HepG2 (cell line): ENCODE measurements around the gene SHPK. TPM values are rescaled to one million over a fixed set of nuclear protein-coding genes. Genes with fewer than 3 reads are reported as not detected.

ENCODE experiments used
- CREB1 ChIP-seq, 2 experiments: fragments of 450-650 bp in 1 of 2; IDR thresholded peaks; 2 replicates each; pipeline ENCODE4 v1.6.1; 2016 to 2017; ENCODE audit warnings: control low read depth in 1 of 2, mild to moderate bottlenecking in 1 of 2, missing compliant biosample characterization in 1 of 2, missing genetic modification characterization in 1 of 2
- KDM3A ChIP-seq: IDR thresholded peaks from 2 replicates; pipeline ENCODE4 v1.6.1; 2018; ENCODE audit warnings: low read depth, missing compliant biosample characterization
- MEF2D ChIP-seq: sonication (generic); formaldehyde crosslinking; IDR thresholded peaks from 2 replicates; pipeline ENCODE4 v1.5.1; 2020; ENCODE audit warnings: mild to moderate bottlenecking, missing genetic modification reagents
- TARDBP ChIP-seq: sonication (generic); formaldehyde crosslinking; IDR thresholded peaks from 2 replicates; pipeline ENCODE4 v1.8.0; 2022; ENCODE audit warnings: mild to moderate bottlenecking, missing genetic modification reagents
- ZNF569 ChIP-seq: sonication (generic); formaldehyde crosslinking; IDR thresholded peaks from 2 replicates; pipeline ENCODE4 v1.5.0; 2020; ENCODE audit warnings: mild to moderate bottlenecking, missing genetic modification reagents, moderate library complexity, borderline replicate concordance
- ZNF709 ChIP-seq: sonication (generic); formaldehyde crosslinking; IDR thresholded peaks from 2 replicates; pipeline ENCODE4 v1.5.0; 2020; ENCODE audit warnings: mild to moderate bottlenecking, missing genetic modification reagents
- polyA plus RNA-seq, 8 experiments: library from polyadenylated mRNA; depleted of rRNA in 3 of 8; stranded (reverse) in 7 of 8; unstranded in 1 of 8; fragments of >200 nt; fragmentation: Illumina TruSeq in 4 of 8; extraction: Trizol in 4 of 8; gene quantifications; 2 replicates each; pipeline versions ENCODE4 v1.2.1 to v1.2.3, GENCODE V29; 2011 to 2016; ENCODE audit warnings: low read depth in 4 of 8, missing spikeins in 1 of 8, mixed read lengths in 1 of 8; ENCODE audit not compliant: insufficient read depth in 1 of 8
- total RNA-seq, 5 experiments: library from RNA; depleted of rRNA; stranded (reverse); fragments of >200 nt; fragmentation: Illumina TruSeq; extraction: Trizol; gene quantifications; 2 replicates each; pipeline ENCODE4 v1.2.3, GENCODE V29; 2016; ENCODE audit warnings: low read depth in 1 of 5
- TF ChIP-seq, protein P1 (sequence below): sonication (generic); formaldehyde crosslinking; IDR thresholded peaks from 2 replicates; pipeline ENCODE4 v1.5.0; 2020; ENCODE audit warnings: missing genetic modification reagents
- TF ChIP-seq, protein P2 (sequence below): sonication (generic); formaldehyde crosslinking; IDR thresholded peaks from 2 replicates; pipeline ENCODE4 v1.5.0; 2020; ENCODE audit warnings: mild to moderate bottlenecking, missing genetic modification reagents
- TF ChIP-seq, protein P3 (sequence below): sonication (generic); formaldehyde crosslinking; IDR thresholded peaks from 2 replicates; pipeline ENCODE4 v1.4.0; 2020; ENCODE audit warnings: missing genetic modification reagents
- TF ChIP-seq, protein P4 (sequence below): sonication (generic); formaldehyde crosslinking; IDR thresholded peaks from 2 replicates; pipeline ENCODE4 v1.4.0; 2020; ENCODE audit warnings: missing genetic modification reagents

SHPK gene
- total and polyA plus RNA-seq, 2 of the 13 experiments (the other 11 are each of a cell fraction or from before 2014, with no cell fraction given), result 16.2 to 30.9 TPM

DNA sequence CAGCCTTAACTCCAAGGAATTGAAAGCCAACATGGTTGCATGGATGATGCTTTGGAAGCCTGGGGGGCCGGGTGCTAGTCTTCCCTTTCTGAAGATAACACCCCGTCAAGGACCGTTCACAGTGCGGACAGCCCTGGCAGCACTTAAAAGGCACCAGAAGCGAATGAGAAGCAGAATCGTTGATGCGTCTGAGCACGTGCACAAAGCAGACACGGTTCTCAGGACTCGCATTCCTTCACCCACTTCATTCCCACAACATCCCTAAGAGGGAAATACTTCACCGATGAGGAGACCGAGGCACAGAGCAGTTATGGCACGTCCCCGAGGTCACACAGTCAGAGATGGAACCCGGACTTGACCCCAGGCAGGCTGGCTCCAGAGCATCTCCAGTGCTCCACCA is 41.1 kb downstream of the SHPK start (continued):
- TF ChIP-seq MEF2D (CRISPR knock-in tag) (no peak), TARDBP (CRISPR knock-in tag) (no peak), KDM3A (CRISPR knock-in tag) (no peak), ZNF709 (CRISPR knock-in tag) (no peak), CREB1 (IDR thresholded peaks at IDR 0.05) (no peak), CREB1 (CRISPR knock-in tag; IDR thresholded peaks at IDR 0.05) (no peak), ZNF569 (no peak)
- TF ChIP-seq, protein P1, sequence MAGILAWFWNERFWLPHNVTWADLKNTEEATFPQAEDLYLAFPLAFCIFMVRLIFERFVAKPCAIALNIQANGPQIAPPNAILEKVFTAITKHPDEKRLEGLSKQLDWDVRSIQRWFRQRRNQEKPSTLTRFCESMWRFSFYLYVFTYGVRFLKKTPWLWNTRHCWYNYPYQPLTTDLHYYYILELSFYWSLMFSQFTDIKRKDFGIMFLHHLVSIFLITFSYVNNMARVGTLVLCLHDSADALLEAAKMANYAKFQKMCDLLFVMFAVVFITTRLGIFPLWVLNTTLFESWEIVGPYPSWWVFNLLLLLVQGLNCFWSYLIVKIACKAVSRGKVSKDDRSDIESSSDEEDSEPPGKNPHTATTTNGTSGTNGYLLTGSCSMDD (CRISPR knock-in tag), result no peak
- TF ChIP-seq, protein P2, sequence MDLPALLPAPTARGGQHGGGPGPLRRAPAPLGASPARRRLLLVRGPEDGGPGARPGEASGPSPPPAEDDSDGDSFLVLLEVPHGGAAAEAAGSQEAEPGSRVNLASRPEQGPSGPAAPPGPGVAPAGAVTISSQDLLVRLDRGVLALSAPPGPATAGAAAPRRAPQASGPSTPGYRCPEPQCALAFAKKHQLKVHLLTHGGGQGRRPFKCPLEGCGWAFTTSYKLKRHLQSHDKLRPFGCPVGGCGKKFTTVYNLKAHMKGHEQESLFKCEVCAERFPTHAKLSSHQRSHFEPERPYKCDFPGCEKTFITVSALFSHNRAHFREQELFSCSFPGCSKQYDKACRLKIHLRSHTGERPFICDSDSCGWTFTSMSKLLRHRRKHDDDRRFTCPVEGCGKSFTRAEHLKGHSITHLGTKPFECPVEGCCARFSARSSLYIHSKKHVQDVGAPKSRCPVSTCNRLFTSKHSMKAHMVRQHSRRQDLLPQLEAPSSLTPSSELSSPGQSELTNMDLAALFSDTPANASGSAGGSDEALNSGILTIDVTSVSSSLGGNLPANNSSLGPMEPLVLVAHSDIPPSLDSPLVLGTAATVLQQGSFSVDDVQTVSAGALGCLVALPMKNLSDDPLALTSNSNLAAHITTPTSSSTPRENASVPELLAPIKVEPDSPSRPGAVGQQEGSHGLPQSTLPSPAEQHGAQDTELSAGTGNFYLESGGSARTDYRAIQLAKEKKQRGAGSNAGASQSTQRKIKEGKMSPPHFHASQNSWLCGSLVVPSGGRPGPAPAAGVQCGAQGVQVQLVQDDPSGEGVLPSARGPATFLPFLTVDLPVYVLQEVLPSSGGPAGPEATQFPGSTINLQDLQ (CRISPR knock-in tag), result no peak
- TF ChIP-seq, protein P3, sequence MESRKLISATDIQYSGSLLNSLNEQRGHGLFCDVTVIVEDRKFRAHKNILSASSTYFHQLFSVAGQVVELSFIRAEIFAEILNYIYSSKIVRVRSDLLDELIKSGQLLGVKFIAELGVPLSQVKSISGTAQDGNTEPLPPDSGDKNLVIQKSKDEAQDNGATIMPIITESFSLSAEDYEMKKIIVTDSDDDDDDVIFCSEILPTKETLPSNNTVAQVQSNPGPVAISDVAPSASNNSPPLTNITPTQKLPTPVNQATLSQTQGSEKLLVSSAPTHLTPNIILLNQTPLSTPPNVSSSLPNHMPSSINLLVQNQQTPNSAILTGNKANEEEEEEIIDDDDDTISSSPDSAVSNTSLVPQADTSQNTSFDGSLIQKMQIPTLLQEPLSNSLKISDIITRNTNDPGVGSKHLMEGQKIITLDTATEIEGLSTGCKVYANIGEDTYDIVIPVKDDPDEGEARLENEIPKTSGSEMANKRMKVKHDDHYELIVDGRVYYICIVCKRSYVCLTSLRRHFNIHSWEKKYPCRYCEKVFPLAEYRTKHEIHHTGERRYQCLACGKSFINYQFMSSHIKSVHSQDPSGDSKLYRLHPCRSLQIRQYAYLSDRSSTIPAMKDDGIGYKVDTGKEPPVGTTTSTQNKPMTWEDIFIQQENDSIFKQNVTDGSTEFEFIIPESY (CRISPR knock-in tag), result no peak
- TF ChIP-seq, protein P4, sequence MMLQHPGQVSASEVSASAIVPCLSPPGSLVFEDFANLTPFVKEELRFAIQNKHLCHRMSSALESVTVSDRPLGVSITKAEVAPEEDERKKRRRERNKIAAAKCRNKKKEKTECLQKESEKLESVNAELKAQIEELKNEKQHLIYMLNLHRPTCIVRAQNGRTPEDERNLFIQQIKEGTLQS, result no peak
